ENCODE data around the gene YARS1. TPM values are rescaled to one million over a fixed set of nuclear protein-coding genes. Genes with fewer than 3 reads are reported as not detected.

The YARS1 gene
- total and polyA plus RNA-seq, 8 donors = 25.1 to 135 (median 34.9) TPM

- FAIRE-seq (no peak), DNase-seq (peak in 1 of 6 donors; percentile 9), ATAC-seq (no peak)
- Histone ChIP-seq H3K4me1 (peaks cover 57 to 74% (median 62%) of the 10 kb centered on the region in 3 donors), H3K36me3 (no peaks in the 10 kb centered on the region), H3K9me3 (no peaks in the 10 kb centered on the region), H3K27me3 (no peaks in the 10 kb centered on the region), H3K4me3 (no peak overlapping the region), H3K27ac (peak overlapping the region in 2 of 4 donors; percentile 97 to 99)
- intact Hi-C loops (cut with DNase I) = no loop called here
- TF ChIP-seq, protein P1, sequence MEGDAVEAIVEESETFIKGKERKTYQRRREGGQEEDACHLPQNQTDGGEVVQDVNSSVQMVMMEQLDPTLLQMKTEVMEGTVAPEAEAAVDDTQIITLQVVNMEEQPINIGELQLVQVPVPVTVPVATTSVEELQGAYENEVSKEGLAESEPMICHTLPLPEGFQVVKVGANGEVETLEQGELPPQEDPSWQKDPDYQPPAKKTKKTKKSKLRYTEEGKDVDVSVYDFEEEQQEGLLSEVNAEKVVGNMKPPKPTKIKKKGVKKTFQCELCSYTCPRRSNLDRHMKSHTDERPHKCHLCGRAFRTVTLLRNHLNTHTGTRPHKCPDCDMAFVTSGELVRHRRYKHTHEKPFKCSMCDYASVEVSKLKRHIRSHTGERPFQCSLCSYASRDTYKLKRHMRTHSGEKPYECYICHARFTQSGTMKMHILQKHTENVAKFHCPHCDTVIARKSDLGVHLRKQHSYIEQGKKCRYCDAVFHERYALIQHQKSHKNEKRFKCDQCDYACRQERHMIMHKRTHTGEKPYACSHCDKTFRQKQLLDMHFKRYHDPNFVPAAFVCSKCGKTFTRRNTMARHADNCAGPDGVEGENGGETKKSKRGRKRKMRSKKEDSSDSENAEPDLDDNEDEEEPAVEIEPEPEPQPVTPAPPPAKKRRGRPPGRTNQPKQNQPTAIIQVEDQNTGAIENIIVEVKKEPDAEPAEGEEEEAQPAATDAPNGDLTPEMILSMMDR (IDR thresholded peaks at IDR 0.05) = no peak
- WGBS, 2 donors = 90 to 96% methylated on average over 5 of the region's 5 CpGs
Measured at GRCh38 chr1:32763221-32763620, 53.9 kb downstream of the YARS1 start.

DNA sequence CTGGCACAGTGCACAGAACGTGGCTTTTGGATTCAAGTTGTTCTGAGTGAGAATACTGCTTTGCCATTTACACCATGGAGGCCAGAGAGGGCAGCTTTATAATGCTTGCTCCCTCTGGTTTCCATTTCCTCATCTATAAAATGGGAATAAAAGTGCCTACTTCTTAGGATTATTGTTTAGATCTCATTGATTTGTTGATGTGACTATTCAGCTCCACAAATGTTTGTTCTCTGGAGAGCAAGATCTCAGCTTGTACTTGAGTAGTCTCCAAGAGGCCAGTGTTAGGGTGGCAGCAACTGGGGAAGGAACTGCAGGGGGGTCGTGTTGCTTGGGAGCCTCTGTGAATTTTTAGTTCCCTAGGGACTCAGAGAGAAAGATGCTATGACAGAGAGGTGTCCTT lies 55.2 kb downstream of the YARS1 start:
- intact Hi-C loops (cut with DNase I) = no loop called here
- no peaks in the 10 kb centered on the region for H3K27me3 ChIP-seq
- no peaks in the 10 kb centered on the region for H3K9me3 ChIP-seq
- H3K4me3 ChIP-seq = no peak overlapping the region
- H3K27ac ChIP-seq = peak overlapping the region; percentile 90 to 99 (median 97)
- H3K4me1 ChIP-seq = peaks cover 54 to 75% (median 60%) of the 10 kb centered on the region in 3 donors
- H3K36me3 ChIP-seq = no peaks in the 10 kb centered on the region
- ATAC-seq = no peak
- TF ChIP-seq, protein P1 (IDR thresholded peaks at IDR 0.05) = no peak
- DNase-seq = peak in 1 of 6 donors; percentile 8
- FAIRE-seq = no peak
- WGBS, 2 donors = 8 to 9% methylated on average over 2 of the region's 2 CpGs

GRCh38 chr1:32761253-32761877 lies 55.8 kb downstream of the YARS1 start:
- Histone ChIP-seq H3K36me3 (no peaks in the 10 kb centered on the region), H3K27me3 (no peaks in the 10 kb centered on the region), H3K4me1 (peaks cover 49 to 75% (median 54%) of the 10 kb centered on the region in 3 donors), H3K9me3 (no peaks in the 10 kb centered on the region), H3K4me3 (peak overlapping the region in 2 of 4 donors; percentile 26 to 31), H3K27ac (peak overlapping the region; percentile 90 to 99 (median 97))
- no peak for FAIRE-seq
- peak; percentile 81 to 92 (median 88) for DNase-seq
- TF ChIP-seq, protein P1 (IDR thresholded peaks at IDR 0.05) = no peak
- ATAC-seq = peak; percentile 35 to 45 (median 41)
- intact Hi-C loops (cut with DNase I) = no loop called here
- WGBS, 2 donors = 8 to 11% methylated on average over 10 of the region's 10 CpGs

- FAIRE-seq (no peak), ATAC-seq (peak; percentile 81 to 88 (median 85)), DNase-seq (peak; percentile 97 to 100 (median 99))
- peak overlapping the region in 2 of 4 donors; percentile 26 to 31 for H3K4me3 ChIP-seq
- H3K27ac ChIP-seq = peak overlapping the region; percentile 90 to 99 (median 97)
- H3K4me1 ChIP-seq = peaks cover 43 to 67% (median 51%) of the 10 kb centered on the region in 3 donors
- WGBS, 2 donors = 13 to 24% methylated on average over 13 to 14 of the region's 14 CpGs
- H3K27me3 ChIP-seq = no peaks in the 10 kb centered on the region
- H3K36me3 ChIP-seq = no peaks in the 10 kb centered on the region
- intact Hi-C loops (cut with DNase I) = no loop called here
- TF ChIP-seq, protein P1 (IDR thresholded peaks at IDR 0.05) = no peak
- H3K9me3 ChIP-seq = no peaks in the 10 kb centered on the region
Measured at GRCh38 chr1:32759997-32760623, 57.0 kb downstream of the YARS1 start.

All from pancreas (tissue), 10 donors.